ENCODE measurements around the gene IPMK. TPM values are rescaled to one million over a fixed set of nuclear protein-coding genes. Genes with fewer than 3 reads are reported as not detected.
A peak's percentile ranks its signal among the peaks of the same experiment; 100 is the strongest.

The IPMK gene
- total RNA-seq (2021) (9.7 to 10.9 TPM (median 9.9 TPM) in 3 replicates), Bru-seq, nascent RNA (percentile 80 among the genes with signal in this experiment)
- long read RNA-seq, experiment 1, full-length matches to known transcripts: 71 of 98 reads
- long read RNA-seq, experiment 1, partial matches to known transcripts: 0 of 98 reads
- long read RNA-seq, experiment 1, other reads (novel, unspliced or antisense): 27 of 98 reads
- long read RNA-seq, experiment 2, full-length matches to known transcripts: 3 of 16 reads
- long read RNA-seq, experiment 2, partial matches to known transcripts: 2 of 16 reads
- long read RNA-seq, experiment 2, other reads (novel, unspliced or antisense): 11 of 16 reads
- long read RNA-seq, experiment 3, partial matches to known transcripts: 0 of 4 reads
- long read RNA-seq, experiment 3, other reads (novel, unspliced or antisense): 4 of 4 reads

DNA sequence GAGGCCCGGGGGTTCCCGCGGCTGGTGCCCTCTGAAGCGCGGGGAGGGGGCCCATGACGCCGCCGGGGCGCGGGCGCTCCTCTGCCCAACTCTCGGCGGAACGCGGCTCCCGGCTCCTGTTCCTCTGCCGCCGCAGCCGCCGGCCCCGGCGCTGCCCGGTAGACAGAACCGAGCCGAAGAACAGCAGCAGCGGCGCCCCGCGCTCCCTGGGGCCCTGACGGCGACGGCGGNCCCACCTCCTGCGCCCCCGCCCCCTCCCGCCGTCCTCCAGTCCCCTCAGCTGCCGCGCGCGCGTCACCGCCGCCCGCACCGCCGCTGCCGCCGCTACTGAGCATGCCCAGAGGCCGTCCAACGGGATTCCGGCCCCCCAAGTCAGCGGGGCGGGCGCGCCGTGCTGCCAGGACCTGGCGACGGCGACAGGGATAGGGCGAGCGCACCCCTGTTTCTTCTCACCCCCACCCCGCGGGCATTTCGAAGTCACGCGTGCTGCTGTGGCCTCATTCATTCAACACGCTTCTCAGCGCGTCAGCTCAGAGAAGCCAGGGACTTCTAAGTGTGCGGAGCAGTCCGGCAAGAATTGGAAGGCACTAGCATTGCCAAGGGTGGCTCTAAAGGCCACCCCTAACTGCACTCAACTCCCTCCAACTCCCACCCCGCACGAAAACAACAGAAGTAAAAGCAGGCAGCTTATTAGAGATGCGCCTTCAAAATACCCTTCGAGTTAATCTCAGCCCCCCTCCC, at the start of gene IPMK:
TSS of gene IPMK (minus strand) at position 182 of the 741 bp plus-strand sequence. CDS start 283 bp downstream, outside the sequence.
- Mint-ChIP-seq H3K9me3 (no peaks in the 10 kb centered on the region; the same call in 1 of the 2 replicates), H3K27ac (peak within 1 kb of the TSS; percentile 96), H3K4me3 (peak within 1 kb of the TSS; percentile 95), H3K36me3 (peaks cover 5% of the 10 kb centered on the region; the same call in 1 of the 2 replicates), H3K27me3 (ENCODE audit: low read depth) (no peaks in the 10 kb centered on the region), H3K4me1 (peaks cover 43% of the 10 kb centered on the region)
- ChIA-PET POLR2A (interaction anchor here (1.4 kb wide), 1 partner anchor 23 kb away, joined by 5 read pairs; no protein-coding TSS in a partner anchor), CTCF (interaction anchor here (1.4 to 2.0 kb wide), 2 partner anchors 24 to 67 kb away, joined by 5 read pairs; partner anchors contain the start of gene UBE2D1)
- DNase-seq (ENCODE audit: low spot score): peak; percentile 93
- peak; percentile 62 for ATAC-seq
- TF ChIP-seq TP53 (CRISPR knock-in tag; IDR thresholded peaks at IDR 0.05) (0 out of 2 replicates have a peak, but pooled peaks have one; percentile 67), FOXJ3 (CRISPR knock-in tag; IDR thresholded peaks at IDR 0.05; ENCODE audit: borderline replicate concordance) (no peak), FOXP1 (CRISPR knock-in tag; IDR thresholded peaks at IDR 0.05; ENCODE audit: borderline replicate concordance) (peak; percentile 69; the same call in 1 of the 2 replicates), GABPB1 (CRISPR knock-in tag; IDR thresholded peaks at IDR 0.05) (peak; percentile 50), STAT6 (CRISPR knock-in tag; conservative IDR thresholded peaks at IDR 0.05; ENCODE audit: low read depth) (no peak), ZNF396 (CRISPR knock-in tag; IDR thresholded peaks at IDR 0.05; ENCODE audit: borderline replicate concordance) (no peak), JUN (CRISPR knock-in tag; IDR thresholded peaks at IDR 0.05) (no peak), ZNF219 (CRISPR knock-in tag; IDR thresholded peaks at IDR 0.05; ENCODE audit: borderline replicate concordance) (no peak), ZNF263 (CRISPR knock-in tag; IDR thresholded peaks at IDR 0.05; ENCODE audit: low read depth) (no peak), FOXP4 (CRISPR knock-in tag; IDR thresholded peaks at IDR 0.05) (no peak), ZNF416 (CRISPR knock-in tag; IDR thresholded peaks at IDR 0.05) (no peak), PRRX2 (CRISPR knock-in tag; IDR thresholded peaks at IDR 0.05) (no peak), ZNF232 (CRISPR knock-in tag; IDR thresholded peaks at IDR 0.05) (no peak)
- TF ChIP-seq, protein P1, sequence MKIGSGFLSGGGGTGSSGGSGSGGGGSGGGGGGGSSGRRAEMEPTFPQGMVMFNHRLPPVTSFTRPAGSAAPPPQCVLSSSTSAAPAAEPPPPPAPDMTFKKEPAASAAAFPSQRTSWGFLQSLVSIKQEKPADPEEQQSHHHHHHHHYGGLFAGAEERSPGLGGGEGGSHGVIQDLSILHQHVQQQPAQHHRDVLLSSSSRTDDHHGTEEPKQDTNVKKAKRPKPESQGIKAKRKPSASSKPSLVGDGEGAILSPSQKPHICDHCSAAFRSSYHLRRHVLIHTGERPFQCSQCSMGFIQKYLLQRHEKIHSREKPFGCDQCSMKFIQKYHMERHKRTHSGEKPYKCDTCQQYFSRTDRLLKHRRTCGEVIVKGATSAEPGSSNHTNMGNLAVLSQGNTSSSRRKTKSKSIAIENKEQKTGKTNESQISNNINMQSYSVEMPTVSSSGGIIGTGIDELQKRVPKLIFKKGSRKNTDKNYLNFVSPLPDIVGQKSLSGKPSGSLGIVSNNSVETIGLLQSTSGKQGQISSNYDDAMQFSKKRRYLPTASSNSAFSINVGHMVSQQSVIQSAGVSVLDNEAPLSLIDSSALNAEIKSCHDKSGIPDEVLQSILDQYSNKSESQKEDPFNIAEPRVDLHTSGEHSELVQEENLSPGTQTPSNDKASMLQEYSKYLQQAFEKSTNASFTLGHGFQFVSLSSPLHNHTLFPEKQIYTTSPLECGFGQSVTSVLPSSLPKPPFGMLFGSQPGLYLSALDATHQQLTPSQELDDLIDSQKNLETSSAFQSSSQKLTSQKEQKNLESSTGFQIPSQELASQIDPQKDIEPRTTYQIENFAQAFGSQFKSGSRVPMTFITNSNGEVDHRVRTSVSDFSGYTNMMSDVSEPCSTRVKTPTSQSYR (CRISPR knock-in tag; IDR thresholded peaks at IDR 0.05): no peak
- TF ChIP-seq, protein P2, sequence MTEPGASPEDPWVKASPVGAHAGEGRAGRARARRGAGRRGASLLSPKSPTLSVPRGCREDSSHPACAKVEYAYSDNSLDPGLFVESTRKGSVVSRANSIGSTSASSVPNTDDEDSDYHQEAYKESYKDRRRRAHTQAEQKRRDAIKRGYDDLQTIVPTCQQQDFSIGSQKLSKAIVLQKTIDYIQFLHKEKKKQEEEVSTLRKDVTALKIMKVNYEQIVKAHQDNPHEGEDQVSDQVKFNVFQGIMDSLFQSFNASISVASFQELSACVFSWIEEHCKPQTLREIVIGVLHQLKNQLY (CRISPR knock-in tag; IDR thresholded peaks at IDR 0.05): no peak
- TF ChIP-seq, protein P3, sequence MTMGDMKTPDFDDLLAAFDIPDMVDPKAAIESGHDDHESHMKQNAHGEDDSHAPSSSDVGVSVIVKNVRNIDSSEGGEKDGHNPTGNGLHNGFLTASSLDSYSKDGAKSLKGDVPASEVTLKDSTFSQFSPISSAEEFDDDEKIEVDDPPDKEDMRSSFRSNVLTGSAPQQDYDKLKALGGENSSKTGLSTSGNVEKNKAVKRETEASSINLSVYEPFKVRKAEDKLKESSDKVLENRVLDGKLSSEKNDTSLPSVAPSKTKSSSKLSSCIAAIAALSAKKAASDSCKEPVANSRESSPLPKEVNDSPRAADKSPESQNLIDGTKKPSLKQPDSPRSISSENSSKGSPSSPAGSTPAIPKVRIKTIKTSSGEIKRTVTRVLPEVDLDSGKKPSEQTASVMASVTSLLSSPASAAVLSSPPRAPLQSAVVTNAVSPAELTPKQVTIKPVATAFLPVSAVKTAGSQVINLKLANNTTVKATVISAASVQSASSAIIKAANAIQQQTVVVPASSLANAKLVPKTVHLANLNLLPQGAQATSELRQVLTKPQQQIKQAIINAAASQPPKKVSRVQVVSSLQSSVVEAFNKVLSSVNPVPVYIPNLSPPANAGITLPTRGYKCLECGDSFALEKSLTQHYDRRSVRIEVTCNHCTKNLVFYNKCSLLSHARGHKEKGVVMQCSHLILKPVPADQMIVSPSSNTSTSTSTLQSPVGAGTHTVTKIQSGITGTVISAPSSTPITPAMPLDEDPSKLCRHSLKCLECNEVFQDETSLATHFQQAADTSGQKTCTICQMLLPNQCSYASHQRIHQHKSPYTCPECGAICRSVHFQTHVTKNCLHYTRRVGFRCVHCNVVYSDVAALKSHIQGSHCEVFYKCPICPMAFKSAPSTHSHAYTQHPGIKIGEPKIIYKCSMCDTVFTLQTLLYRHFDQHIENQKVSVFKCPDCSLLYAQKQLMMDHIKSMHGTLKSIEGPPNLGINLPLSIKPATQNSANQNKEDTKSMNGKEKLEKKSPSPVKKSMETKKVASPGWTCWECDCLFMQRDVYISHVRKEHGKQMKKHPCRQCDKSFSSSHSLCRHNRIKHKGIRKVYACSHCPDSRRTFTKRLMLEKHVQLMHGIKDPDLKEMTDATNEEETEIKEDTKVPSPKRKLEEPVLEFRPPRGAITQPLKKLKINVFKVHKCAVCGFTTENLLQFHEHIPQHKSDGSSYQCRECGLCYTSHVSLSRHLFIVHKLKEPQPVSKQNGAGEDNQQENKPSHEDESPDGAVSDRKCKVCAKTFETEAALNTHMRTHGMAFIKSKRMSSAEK (CRISPR knock-in tag; IDR thresholded peaks at IDR 0.05; ENCODE audit: borderline replicate concordance): no peak
- TF ChIP-seq, protein P4, sequence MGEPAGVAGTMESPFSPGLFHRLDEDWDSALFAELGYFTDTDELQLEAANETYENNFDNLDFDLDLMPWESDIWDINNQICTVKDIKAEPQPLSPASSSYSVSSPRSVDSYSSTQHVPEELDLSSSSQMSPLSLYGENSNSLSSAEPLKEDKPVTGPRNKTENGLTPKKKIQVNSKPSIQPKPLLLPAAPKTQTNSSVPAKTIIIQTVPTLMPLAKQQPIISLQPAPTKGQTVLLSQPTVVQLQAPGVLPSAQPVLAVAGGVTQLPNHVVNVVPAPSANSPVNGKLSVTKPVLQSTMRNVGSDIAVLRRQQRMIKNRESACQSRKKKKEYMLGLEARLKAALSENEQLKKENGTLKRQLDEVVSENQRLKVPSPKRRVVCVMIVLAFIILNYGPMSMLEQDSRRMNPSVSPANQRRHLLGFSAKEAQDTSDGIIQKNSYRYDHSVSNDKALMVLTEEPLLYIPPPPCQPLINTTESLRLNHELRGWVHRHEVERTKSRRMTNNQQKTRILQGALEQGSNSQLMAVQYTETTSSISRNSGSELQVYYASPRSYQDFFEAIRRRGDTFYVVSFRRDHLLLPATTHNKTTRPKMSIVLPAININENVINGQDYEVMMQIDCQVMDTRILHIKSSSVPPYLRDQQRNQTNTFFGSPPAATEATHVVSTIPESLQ (CRISPR knock-in tag; IDR thresholded peaks at IDR 0.05): no peak
- TF ChIP-seq, protein P5, sequence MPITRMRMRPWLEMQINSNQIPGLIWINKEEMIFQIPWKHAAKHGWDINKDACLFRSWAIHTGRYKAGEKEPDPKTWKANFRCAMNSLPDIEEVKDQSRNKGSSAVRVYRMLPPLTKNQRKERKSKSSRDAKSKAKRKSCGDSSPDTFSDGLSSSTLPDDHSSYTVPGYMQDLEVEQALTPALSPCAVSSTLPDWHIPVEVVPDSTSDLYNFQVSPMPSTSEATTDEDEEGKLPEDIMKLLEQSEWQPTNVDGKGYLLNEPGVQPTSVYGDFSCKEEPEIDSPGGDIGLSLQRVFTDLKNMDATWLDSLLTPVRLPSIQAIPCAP (CRISPR knock-in tag; IDR thresholded peaks at IDR 0.05): 0 out of 2 replicates have a peak, but pooled peaks have one; percentile 44

Measured in WTC11 (cell line).